HEK293 (cell line): ENCODE results near the gene TANK.

Source experiments
- CTCF ChIA-PET: fragments of 350-600 bp; formaldehyde crosslinking; extraction: SDS; loops from one replicate; lab custom pipeline; 2021; ENCODE audit warnings: antibody characterized with exemption; lab: Yijun Ruan, JAX
- POLR2A ChIA-PET: fragments of 300-600 bp; formaldehyde crosslinking; extraction: SDS; loops from one replicate; lab custom pipeline; 2020; ENCODE audit warnings: antibody characterized with exemption, inconsistent platforms; lab: Yijun Ruan, JAX
- H3K27ac ChIP-seq: fragments of 200-500 bp; sonication (Bioruptor generic); 2 replicates; pipeline ENCODE4 v1.5.1; 2014; ENCODE audit warnings: low read depth, low read length, control low read depth, inconsistent platforms; ENCODE audit errors: extremely low read depth
- H3K36me3 ChIP-seq, 2 experiments: fragments of 200-500 bp in 1 of 2; sonication (Bioruptor generic) in 1 of 2; 1 replicate in 1 of 2; 2 replicates in 1 of 2; pipeline ENCODE4 v1.5.1; 2014 to 2017; ENCODE audit warnings: inconsistent platforms in 2 of 2, low read length in 2 of 2; ENCODE audit not compliant: control insufficient read depth in 2 of 2, insufficient read depth in 1 of 2
- H3K4me1 ChIP-seq: fragments of 200-500 bp; sonication (Bioruptor generic); 2 replicates; pipeline ENCODE4 v1.5.1; 2014; ENCODE audit warnings: mild to moderate bottlenecking, low read length, inconsistent platforms; ENCODE audit not compliant: control insufficient read depth, insufficient read depth
- H3K4me3 ChIP-seq: 2 replicates; pipeline ENCODE4 v1.5.1; 2011; ENCODE audit warnings: low read depth, mild to moderate bottlenecking, control low read depth, low read length, moderate library complexity
- H3K9me3 ChIP-seq: fragments of 200-500 bp; sonication (Bioruptor generic); 2 replicates; pipeline ENCODE4 v1.5.1; 2014; ENCODE audit warnings: low read depth, low read length, inconsistent platforms; ENCODE audit not compliant: control insufficient read depth, insufficient read depth
- KLF1 ChIP-seq: fragments of 450-650 bp; formaldehyde crosslinking; IDR thresholded peaks from 2 replicates; pipeline ENCODE4 v1.5.1; 2016; ENCODE audit warnings: missing biosample characterization, missing genetic modification characterization
- REPIN1 ChIP-seq: fragments of 450-650 bp; formaldehyde crosslinking; IDR thresholded peaks from 2 replicates; pipeline ENCODE4 v1.5.1; 2017; ENCODE audit warnings: missing biosample characterization, missing genetic modification characterization, low read depth
- SCRT2 ChIP-seq: fragments of 450-650 bp; formaldehyde crosslinking; IDR thresholded peaks from 2 replicates; pipeline ENCODE4 v1.5.1; 2016; ENCODE audit warnings: missing biosample characterization, missing genetic modification characterization
- YY2 ChIP-seq: fragments of 450-650 bp; formaldehyde crosslinking; IDR thresholded peaks from 2 replicates; pipeline ENCODE4 v1.5.1; 2016; ENCODE audit warnings: missing biosample characterization, missing genetic modification characterization
- ZBTB8A ChIP-seq: fragments of 450-650 bp; formaldehyde crosslinking; IDR thresholded peaks from 2 replicates; pipeline ENCODE4 v1.5.1; 2016; ENCODE audit warnings: missing biosample characterization, missing genetic modification characterization
- ZEB2 ChIP-seq: fragments of 450-650 bp; formaldehyde crosslinking; IDR thresholded peaks from 2 replicates; pipeline ENCODE4 v1.5.1; 2016; ENCODE audit warnings: missing biosample characterization, missing genetic modification characterization
- ZFHX2 ChIP-seq: fragments of 450-650 bp; formaldehyde crosslinking; conservative IDR thresholded peaks from 2 replicates; pipeline ENCODE4 v1.5.1; 2016; ENCODE audit warnings: missing biosample characterization, missing genetic modification characterization
- ZFP69B ChIP-seq: fragments of 450-650 bp; formaldehyde crosslinking; IDR thresholded peaks from 2 replicates; pipeline ENCODE4 v1.5.1; 2016; ENCODE audit warnings: missing biosample characterization, missing genetic modification characterization
- ZNF10 ChIP-seq: fragments of 450-650 bp; formaldehyde crosslinking; IDR thresholded peaks from 2 replicates; pipeline ENCODE4 v1.5.1; 2017; ENCODE audit warnings: missing biosample characterization, missing genetic modification characterization
- ZNF114 ChIP-seq: fragments of 450-650 bp; formaldehyde crosslinking; IDR thresholded peaks from 2 replicates; pipeline ENCODE4 v1.5.0; 2017; ENCODE audit warnings: missing biosample characterization, missing genetic modification characterization
- ZNF292 ChIP-seq: fragments of 450-650 bp; formaldehyde crosslinking; IDR thresholded peaks from 2 replicates; pipeline ENCODE4 v1.5.1; 2016; ENCODE audit warnings: low read depth, missing biosample characterization, missing genetic modification characterization, borderline replicate concordance
- ZNF416 ChIP-seq: fragments of 450-650 bp; formaldehyde crosslinking; IDR thresholded peaks from 2 replicates; pipeline ENCODE4 v1.5.1; 2016; ENCODE audit warnings: missing biosample characterization, missing genetic modification characterization
- ZNF423 ChIP-seq: fragments of 450-650 bp; formaldehyde crosslinking; IDR thresholded peaks from 2 replicates; pipeline ENCODE4 v1.5.1; 2016; ENCODE audit warnings: missing biosample characterization, missing genetic modification characterization
- ZNF521 ChIP-seq: fragments of 450-650 bp; formaldehyde crosslinking; IDR thresholded peaks from 2 replicates; pipeline ENCODE4 v1.5.1; 2017; ENCODE audit warnings: missing biosample characterization, mild to moderate bottlenecking, missing genetic modification characterization
- ZNF548 ChIP-seq: fragments of 450-650 bp; formaldehyde crosslinking; IDR thresholded peaks from 2 replicates; pipeline ENCODE4 v1.5.1; 2016; ENCODE audit warnings: missing biosample characterization, missing genetic modification characterization
- ZNF654 ChIP-seq: fragments of 450-650 bp; formaldehyde crosslinking; IDR thresholded peaks from 2 replicates; pipeline ENCODE4 v1.5.1; 2016; ENCODE audit warnings: low read depth, missing biosample characterization, missing genetic modification characterization
- ZNF76 ChIP-seq: fragments of 450-650 bp; formaldehyde crosslinking; IDR thresholded peaks from 2 replicates; pipeline ENCODE4; 2016; ENCODE audit warnings: low read depth, missing biosample characterization, missing genetic modification characterization, borderline replicate concordance
- ZNF785 ChIP-seq: fragments of 450-650 bp; formaldehyde crosslinking; IDR thresholded peaks from 2 replicates; pipeline ENCODE4 v1.5.1; 2016; ENCODE audit warnings: missing biosample characterization, missing genetic modification characterization
- ZNF837 ChIP-seq: fragments of 450-650 bp; formaldehyde crosslinking; IDR thresholded peaks from 2 replicates; pipeline ENCODE4 v1.5.1; 2016; ENCODE audit warnings: missing biosample characterization, missing genetic modification characterization
- TF ChIP-seq, protein P1 (sequence below): fragments of 450-650 bp; formaldehyde crosslinking; IDR thresholded peaks from 2 replicates; pipeline ENCODE4 v1.5.1; 2017; ENCODE audit warnings: missing biosample characterization, missing genetic modification characterization
- TF ChIP-seq, protein P2 (sequence below): fragments of 450-650 bp; formaldehyde crosslinking; IDR thresholded peaks from 2 replicates; pipeline ENCODE4 v1.5.1; 2017; ENCODE audit warnings: missing biosample characterization, mild to moderate bottlenecking, missing genetic modification characterization, moderate library complexity
- TF ChIP-seq, protein P3 (sequence below): fragments of 450-650 bp; formaldehyde crosslinking; IDR thresholded peaks from 2 replicates; pipeline ENCODE4 v1.5.1; 2017; ENCODE audit warnings: missing biosample characterization, missing genetic modification characterization
- TF ChIP-seq, protein P4 (sequence below): IDR thresholded peaks from 2 replicates; pipeline ENCODE4 v1.6.1; 2011; ENCODE audit warnings: mild to moderate bottlenecking, low read depth, low read length, borderline replicate concordance

TANK gene

DNA sequence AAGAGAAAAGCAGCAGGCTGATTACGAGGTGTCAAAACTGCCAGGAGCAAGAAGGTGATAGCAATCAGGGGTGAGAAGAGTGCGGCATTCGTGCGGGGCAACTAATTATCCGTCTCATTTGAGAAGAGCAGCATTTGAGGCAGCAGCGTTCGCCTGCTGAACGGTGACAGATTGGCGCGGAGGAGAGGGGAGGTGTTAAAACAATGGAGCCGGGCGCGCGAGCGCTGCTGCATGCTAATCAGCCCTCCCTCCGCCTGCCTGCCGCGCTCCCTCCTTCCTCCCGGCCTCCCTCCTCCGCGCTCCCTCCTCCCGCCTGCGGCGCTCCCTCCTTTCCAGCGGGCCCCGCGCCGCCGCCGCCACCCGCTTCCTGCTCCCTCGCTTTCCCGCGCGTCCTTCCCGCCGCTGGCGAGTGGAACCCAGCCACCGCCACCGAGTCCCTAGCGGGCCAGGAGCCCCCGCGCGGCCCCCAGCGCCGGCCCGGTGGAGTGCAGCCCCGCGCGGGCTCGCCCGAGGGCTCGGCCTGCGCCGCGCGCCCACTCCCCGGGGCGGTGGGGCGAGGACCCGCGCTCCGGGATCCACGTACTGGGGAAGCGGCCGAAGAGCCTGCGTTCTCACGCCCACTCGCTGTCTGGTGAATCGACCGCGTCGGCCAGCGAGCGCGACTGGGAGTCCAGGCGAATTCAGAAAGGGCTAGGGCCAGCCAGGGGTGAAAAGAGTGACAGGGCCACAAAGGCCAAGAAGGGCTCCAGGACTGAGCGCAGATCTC lies 78.5 kb downstream of the TANK start (continued):
- TF ChIP-seq, protein P1, sequence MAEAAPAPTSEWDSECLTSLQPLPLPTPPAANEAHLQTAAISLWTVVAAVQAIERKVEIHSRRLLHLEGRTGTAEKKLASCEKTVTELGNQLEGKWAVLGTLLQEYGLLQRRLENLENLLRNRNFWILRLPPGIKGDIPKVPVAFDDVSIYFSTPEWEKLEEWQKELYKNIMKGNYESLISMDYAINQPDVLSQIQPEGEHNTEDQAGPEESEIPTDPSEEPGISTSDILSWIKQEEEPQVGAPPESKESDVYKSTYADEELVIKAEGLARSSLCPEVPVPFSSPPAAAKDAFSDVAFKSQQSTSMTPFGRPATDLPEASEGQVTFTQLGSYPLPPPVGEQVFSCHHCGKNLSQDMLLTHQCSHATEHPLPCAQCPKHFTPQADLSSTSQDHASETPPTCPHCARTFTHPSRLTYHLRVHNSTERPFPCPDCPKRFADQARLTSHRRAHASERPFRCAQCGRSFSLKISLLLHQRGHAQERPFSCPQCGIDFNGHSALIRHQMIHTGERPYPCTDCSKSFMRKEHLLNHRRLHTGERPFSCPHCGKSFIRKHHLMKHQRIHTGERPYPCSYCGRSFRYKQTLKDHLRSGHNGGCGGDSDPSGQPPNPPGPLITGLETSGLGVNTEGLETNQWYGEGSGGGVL (tag by site-specific recombination) = peak; percentile 83
- TF ChIP-seq REPIN1 (tag by site-specific recombination) (no peak), YY2 (tag by site-specific recombination) (no peak), ZFP69B (tag by site-specific recombination) (0 out of 2 replicates have a peak, but pooled peaks have one; percentile 18), ZNF416 (tag by site-specific recombination) (no peak), ZNF292 (no peak), ZNF114 (tag by site-specific recombination) (no peak), ZNF10 (tag by site-specific recombination) (no peak), ZNF837 (tag by site-specific recombination) (no peak), ZBTB8A (peak; percentile 39)
- TF ChIP-seq, protein P2, sequence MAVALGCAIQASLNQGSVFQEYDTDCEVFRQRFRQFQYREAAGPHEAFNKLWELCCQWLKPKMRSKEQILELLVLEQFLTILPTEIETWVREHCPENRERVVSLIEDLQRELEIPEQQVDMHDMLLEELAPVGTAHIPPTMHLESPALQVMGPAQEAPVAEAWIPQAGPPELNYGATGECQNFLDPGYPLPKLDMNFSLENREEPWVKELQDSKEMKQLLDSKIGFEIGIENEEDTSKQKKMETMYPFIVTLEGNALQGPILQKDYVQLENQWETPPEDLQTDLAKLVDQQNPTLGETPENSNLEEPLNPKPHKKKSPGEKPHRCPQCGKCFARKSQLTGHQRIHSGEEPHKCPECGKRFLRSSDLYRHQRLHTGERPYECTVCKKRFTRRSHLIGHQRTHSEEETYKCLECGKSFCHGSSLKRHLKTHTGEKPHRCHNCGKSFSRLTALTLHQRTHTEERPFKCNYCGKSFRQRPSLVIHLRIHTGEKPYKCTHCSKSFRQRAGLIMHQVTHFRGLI = no peak

DNA sequence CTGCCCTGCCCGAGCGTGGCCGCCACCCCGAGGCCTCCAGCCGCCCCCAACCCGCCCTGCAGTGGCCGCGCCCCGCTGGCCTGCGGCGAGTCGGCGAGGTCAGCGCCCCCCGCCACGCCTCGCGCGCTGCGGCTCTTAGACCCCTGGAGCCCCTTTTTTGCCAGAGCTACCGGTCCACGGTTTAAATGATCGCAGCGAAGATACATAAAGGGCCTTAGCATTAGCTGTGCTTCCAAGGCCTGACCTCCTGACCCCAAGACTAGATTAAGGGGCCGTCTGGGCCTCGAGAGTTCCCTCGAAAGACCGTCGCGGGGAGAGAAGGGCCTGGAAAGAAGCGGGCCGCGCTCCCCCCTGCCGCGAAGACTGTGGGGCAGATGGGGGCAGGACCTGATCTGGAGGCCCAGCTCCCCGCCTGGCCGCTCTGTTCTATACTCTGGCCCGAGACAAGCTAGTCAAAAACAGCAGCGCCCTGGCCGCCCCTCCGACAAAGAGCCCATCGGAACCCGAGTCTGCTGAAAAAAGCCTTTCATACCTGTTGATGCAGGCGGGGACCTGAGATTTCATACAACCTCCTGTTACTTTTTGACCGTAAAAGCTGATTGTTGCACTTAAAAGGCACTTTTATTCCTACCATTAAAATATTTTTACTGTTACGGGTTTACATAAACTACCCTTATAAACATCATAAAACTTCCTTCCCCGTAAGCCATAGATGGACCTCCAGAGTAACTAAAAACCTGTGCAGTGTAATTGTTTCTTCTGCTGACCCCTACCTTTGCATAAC lies 79.3 kb downstream of the TANK start:
- no peak for TF ChIP-seq KLF1 (tag by site-specific recombination)
- no peak for TF ChIP-seq ZBTB8A
- TF ChIP-seq ZFHX2 = no peak
- TF ChIP-seq ZNF423 (tag by site-specific recombination) = no peak
- TF ChIP-seq, protein P3, sequence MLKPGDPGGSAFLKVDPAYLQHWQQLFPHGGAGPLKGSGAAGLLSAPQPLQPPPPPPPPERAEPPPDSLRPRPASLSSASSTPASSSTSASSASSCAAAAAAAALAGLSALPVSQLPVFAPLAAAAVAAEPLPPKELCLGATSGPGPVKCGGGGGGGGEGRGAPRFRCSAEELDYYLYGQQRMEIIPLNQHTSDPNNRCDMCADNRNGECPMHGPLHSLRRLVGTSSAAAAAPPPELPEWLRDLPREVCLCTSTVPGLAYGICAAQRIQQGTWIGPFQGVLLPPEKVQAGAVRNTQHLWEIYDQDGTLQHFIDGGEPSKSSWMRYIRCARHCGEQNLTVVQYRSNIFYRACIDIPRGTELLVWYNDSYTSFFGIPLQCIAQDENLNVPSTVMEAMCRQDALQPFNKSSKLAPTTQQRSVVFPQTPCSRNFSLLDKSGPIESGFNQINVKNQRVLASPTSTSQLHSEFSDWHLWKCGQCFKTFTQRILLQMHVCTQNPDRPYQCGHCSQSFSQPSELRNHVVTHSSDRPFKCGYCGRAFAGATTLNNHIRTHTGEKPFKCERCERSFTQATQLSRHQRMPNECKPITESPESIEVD (tag by site-specific recombination) = 0 out of 2 replicates have a peak, but pooled peaks have one; percentile 12
- TF ChIP-seq ZNF785 = no peak
- no peak for TF ChIP-seq ZNF76
- no peak for TF ChIP-seq ZEB2 (tag by site-specific recombination)
- TF ChIP-seq, protein P4, sequence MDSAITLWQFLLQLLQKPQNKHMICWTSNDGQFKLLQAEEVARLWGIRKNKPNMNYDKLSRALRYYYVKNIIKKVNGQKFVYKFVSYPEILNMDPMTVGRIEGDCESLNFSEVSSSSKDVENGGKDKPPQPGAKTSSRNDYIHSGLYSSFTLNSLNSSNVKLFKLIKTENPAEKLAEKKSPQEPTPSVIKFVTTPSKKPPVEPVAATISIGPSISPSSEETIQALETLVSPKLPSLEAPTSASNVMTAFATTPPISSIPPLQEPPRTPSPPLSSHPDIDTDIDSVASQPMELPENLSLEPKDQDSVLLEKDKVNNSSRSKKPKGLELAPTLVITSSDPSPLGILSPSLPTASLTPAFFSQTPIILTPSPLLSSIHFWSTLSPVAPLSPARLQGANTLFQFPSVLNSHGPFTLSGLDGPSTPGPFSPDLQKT = no peak
- TF ChIP-seq ZNF548 (tag by site-specific recombination) = no peak
- no peak for TF ChIP-seq ZNF521 (tag by site-specific recombination)
- no peak for TF ChIP-seq ZNF654 (tag by site-specific recombination)
- peak; percentile 63 for TF ChIP-seq SCRT2 (tag by site-specific recombination)
- ChIA-PET CTCF (interaction anchor here (1.2 to 3.6 kb wide), 3 partner anchors 9 to 34 kb away, joined by 3 to 36 read pairs (median 5); no protein-coding TSS in a partner anchor), POLR2A (no interaction called here)
- Histone ChIP-seq H3K4me1 (no peaks in the 10 kb centered on the region), H3K4me3 (no peak overlapping the region), H3K36me3 (peaks cover 0 to 3% of the 10 kb centered on the region in 2 experiments; a peak in 2 of 3 replicates), H3K9me3 (no peaks in the 10 kb centered on the region), H3K27ac (no peak overlapping the region; the same call in 1 of the 2 replicates)
